AG09319 (cell line): ENCODE data around the gene NXN.
"Not testable (repeated sequence)": the region's sequence is repeated elsewhere in the genome, so short reads cannot be mapped to it uniquely, and the experiment has no call there.

ENCODE experiments used
- DNase-seq: peaks from one replicate; pipeline ENCODE4 v3.0.0-alpha.2; 2010; ENCODE audit warnings: low read depth; ENCODE audit errors: extremely low read depth
- TF ChIP-seq, protein P1 (sequence below): IDR thresholded peaks from 2 replicates; pipeline ENCODE4 v1.5.1; 2011; ENCODE audit warnings: low read depth, mild to moderate bottlenecking, inconsistent platforms, low read length, moderate library complexity

NXN gene

GRCh38 chr17:859824-860195 lies 119.8 kb downstream of the NXN start:
- no peak for DNase-seq
- TF ChIP-seq, protein P1, sequence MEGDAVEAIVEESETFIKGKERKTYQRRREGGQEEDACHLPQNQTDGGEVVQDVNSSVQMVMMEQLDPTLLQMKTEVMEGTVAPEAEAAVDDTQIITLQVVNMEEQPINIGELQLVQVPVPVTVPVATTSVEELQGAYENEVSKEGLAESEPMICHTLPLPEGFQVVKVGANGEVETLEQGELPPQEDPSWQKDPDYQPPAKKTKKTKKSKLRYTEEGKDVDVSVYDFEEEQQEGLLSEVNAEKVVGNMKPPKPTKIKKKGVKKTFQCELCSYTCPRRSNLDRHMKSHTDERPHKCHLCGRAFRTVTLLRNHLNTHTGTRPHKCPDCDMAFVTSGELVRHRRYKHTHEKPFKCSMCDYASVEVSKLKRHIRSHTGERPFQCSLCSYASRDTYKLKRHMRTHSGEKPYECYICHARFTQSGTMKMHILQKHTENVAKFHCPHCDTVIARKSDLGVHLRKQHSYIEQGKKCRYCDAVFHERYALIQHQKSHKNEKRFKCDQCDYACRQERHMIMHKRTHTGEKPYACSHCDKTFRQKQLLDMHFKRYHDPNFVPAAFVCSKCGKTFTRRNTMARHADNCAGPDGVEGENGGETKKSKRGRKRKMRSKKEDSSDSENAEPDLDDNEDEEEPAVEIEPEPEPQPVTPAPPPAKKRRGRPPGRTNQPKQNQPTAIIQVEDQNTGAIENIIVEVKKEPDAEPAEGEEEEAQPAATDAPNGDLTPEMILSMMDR: no peak

- no peak for DNase-seq
- TF ChIP-seq, protein P1: no peak
These were observed 120.3 kb downstream of the NXN start for GRCh38 chr17:859061-859823.

GRCh38 chr17:856149-856548 lies 123.4 kb downstream of the NXN start:
- no peak for DNase-seq
- TF ChIP-seq, protein P1: no peak

- TF ChIP-seq, protein P1: no peak
- DNase-seq: no peak
These were observed 124.0 kb downstream of the NXN start for GRCh38 chr17:855569-855968.

DNA sequence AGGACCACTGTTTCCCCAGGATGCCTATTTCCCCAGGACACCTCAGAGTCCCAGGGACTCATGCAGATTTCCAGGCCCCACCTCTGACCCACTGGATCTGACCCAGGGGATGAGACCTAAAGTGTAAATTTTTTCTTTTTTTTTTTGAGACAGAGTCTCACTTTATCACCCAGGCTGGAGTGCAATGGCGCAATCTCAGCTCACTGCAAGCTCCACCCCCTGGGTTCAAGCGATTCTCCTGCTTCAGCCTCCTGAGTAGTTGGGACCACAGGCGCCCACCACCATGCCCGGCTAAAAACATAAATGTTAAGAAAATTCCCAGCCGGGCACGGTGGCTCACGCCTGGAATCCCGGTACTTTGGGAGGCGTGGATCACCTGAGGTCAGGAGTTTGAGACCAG lies 126.7 kb downstream of the NXN start:
- DNase-seq: not testable (repeated sequence)

DNA sequence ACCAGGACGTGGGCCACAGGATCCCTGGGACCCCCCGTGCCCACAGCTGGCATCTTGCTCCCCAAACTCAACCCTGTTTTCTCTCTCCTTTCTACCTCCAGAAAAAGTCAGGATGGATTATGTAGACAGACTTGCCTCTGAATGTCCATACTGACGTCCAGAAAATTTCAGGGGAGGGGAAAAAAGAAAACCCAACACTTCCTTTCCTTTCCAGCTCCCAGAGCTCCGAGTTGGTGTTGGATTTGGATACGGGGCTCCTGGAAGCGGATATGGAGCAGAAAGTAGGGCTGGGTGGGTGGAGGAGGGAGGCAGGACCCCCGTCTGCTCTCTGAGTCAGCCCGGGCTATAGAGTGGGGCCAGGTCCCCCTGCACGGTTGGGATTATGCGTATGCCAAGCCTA lies 127.2 kb downstream of the NXN start:
- TF ChIP-seq, protein P1: no peak
- DNase-seq: no peak

- TF ChIP-seq, protein P1: no peak
- no peak for DNase-seq
These were observed 127.7 kb downstream of the NXN start for GRCh38 chr17:851924-852323.
